Mesothelial cell of epicardium (in vitro differentiated cells): Measurements from ENCODE around the gene CACNA2D3. TPM values are rescaled to one million over a fixed set of nuclear protein-coding genes. Genes with fewer than 3 reads are reported as not detected.

Experiments
- DNase-seq, 2 experiments: peaks; one replicate each; pipeline ENCODE4 v3.0.0; 2021; ENCODE audit warnings: low spot score in 2 of 2; ENCODE audit not compliant: unreplicated experiment in 2 of 2
- H3K27ac Mint-ChIP-seq: 2 replicates; pipeline ENCODE4 v1.8.0; 2021; ENCODE audit warnings: mixed read lengths
- H3K27me3 Mint-ChIP-seq: 2 replicates; pipeline ENCODE4 v1.8.0; 2021; ENCODE audit warnings: low read depth, mixed read lengths
- H3K36me3 Mint-ChIP-seq: 2 replicates; pipeline ENCODE4 v1.8.0; 2021; ENCODE audit warnings: mixed read lengths
- H3K4me1 Mint-ChIP-seq: 2 replicates; pipeline ENCODE4 v1.8.0; 2021; ENCODE audit warnings: mixed read lengths
- H3K4me3 Mint-ChIP-seq: 2 replicates; pipeline ENCODE4 v1.8.0; 2021; ENCODE audit warnings: mild to moderate bottlenecking, moderate library complexity, mixed read lengths
- H3K9me3 Mint-ChIP-seq: 2 replicates; pipeline ENCODE4 v1.8.0; 2021; ENCODE audit warnings: mixed read lengths
- CTCF ChIP-seq: fragments of 200-600 bp; sonication (generic); IDR thresholded peaks from one replicate; pipeline ENCODE4 v1.5.0; 2021; ENCODE audit warnings: antibody characterized with exemption; ENCODE audit not compliant: unreplicated experiment
- total RNA-seq: library from RNA; stranded (reverse); gene quantifications from 3 replicates; pipeline ENCODE4 v1.2.1, GENCODE V29; 2021

CACNA2D3 gene
- total RNA-seq, 1 donor from 2014 or later, result 2.3 TPM

GRCh38 chr3:54866251-54866650, 743.9 kb downstream of the CACNA2D3 start:
- DNase-seq, result no peak
- no peaks in the 10 kb centered on the region for H3K27me3 Mint-ChIP-seq
- no peaks in the 10 kb centered on the region for H3K36me3 Mint-ChIP-seq
- H3K4me3 Mint-ChIP-seq, result no peak overlapping the region
- no peak for TF ChIP-seq CTCF
- no peak overlapping the region for H3K27ac Mint-ChIP-seq
- peaks cover 20% of the 10 kb centered on the region for H3K4me1 Mint-ChIP-seq
- no peaks in the 10 kb centered on the region for H3K9me3 Mint-ChIP-seq

GRCh38 chr3:54870423-54870822, 748.1 kb downstream of the CACNA2D3 start:
- no peak for DNase-seq
- Mint-ChIP-seq H3K4me3 (no peak overlapping the region), H3K36me3 (peaks cover 1% of the 10 kb centered on the region), H3K27me3 (no peaks in the 10 kb centered on the region), H3K4me1 (peaks cover 13% of the 10 kb centered on the region), H3K27ac (no peak overlapping the region), H3K9me3 (peaks cover 4% of the 10 kb centered on the region)
- peak; percentile 47 for TF ChIP-seq CTCF

- no peak for TF ChIP-seq CTCF
- no peak for DNase-seq
- peaks cover 1% of the 10 kb centered on the region for H3K36me3 Mint-ChIP-seq
- peaks cover 4% of the 10 kb centered on the region for H3K9me3 Mint-ChIP-seq
- H3K27me3 Mint-ChIP-seq, result no peaks in the 10 kb centered on the region
- peaks cover 23% of the 10 kb centered on the region for H3K4me1 Mint-ChIP-seq
- H3K4me3 Mint-ChIP-seq, result no peak overlapping the region
- H3K27ac Mint-ChIP-seq, result no peak overlapping the region
Measured at GRCh38 chr3:54871867-54872266, 749.5 kb downstream of the CACNA2D3 start.

- Mint-ChIP-seq H3K36me3 (peaks cover 1% of the 10 kb centered on the region), H3K4me1 (peaks cover 37% of the 10 kb centered on the region), H3K9me3 (peaks cover 4% of the 10 kb centered on the region), H3K4me3 (no peak overlapping the region), H3K27ac (no peak overlapping the region), H3K27me3 (no peaks in the 10 kb centered on the region)
- DNase-seq, result no peak
- no peak for TF ChIP-seq CTCF
Measured at GRCh38 chr3:54873059-54874010, 751.0 kb downstream of the CACNA2D3 start.

- H3K9me3 Mint-ChIP-seq, result peaks cover 4% of the 10 kb centered on the region
- no peak overlapping the region for H3K27ac Mint-ChIP-seq
- no peak overlapping the region for H3K4me3 Mint-ChIP-seq
- no peak for DNase-seq
- H3K4me1 Mint-ChIP-seq, result peaks cover 53% of the 10 kb centered on the region
- peaks cover 1% of the 10 kb centered on the region for H3K36me3 Mint-ChIP-seq
- TF ChIP-seq CTCF, result no peak
- no peaks in the 10 kb centered on the region for H3K27me3 Mint-ChIP-seq
Measured at GRCh38 chr3:54874816-54875556, 752.6 kb downstream of the CACNA2D3 start.
